DND-41 (cell line): ENCODE data around the gene EBNA1BP2.

Experiments used
- EZH2 ChIP-seq: IDR thresholded peaks from 3 replicates; pipeline ENCODE4 v1.6.1; 2012; ENCODE audit warnings: borderline replicate concordance, low read depth, mild to moderate bottlenecking, moderate library complexity, low read length, inconsistent platforms; ENCODE audit not compliant: severe bottlenecking
- TF ChIP-seq, protein P1 (sequence below): IDR thresholded peaks from 2 replicates; pipeline ENCODE4 v1.5.1; 2012; ENCODE audit warnings: borderline replicate concordance, low read length, moderate library complexity, mild to moderate bottlenecking; ENCODE audit not compliant: poor library complexity, severe bottlenecking; ENCODE audit errors: extremely low read depth

- TF ChIP-seq, protein P1, sequence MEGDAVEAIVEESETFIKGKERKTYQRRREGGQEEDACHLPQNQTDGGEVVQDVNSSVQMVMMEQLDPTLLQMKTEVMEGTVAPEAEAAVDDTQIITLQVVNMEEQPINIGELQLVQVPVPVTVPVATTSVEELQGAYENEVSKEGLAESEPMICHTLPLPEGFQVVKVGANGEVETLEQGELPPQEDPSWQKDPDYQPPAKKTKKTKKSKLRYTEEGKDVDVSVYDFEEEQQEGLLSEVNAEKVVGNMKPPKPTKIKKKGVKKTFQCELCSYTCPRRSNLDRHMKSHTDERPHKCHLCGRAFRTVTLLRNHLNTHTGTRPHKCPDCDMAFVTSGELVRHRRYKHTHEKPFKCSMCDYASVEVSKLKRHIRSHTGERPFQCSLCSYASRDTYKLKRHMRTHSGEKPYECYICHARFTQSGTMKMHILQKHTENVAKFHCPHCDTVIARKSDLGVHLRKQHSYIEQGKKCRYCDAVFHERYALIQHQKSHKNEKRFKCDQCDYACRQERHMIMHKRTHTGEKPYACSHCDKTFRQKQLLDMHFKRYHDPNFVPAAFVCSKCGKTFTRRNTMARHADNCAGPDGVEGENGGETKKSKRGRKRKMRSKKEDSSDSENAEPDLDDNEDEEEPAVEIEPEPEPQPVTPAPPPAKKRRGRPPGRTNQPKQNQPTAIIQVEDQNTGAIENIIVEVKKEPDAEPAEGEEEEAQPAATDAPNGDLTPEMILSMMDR: no peak
- TF ChIP-seq EZH2: no peak
These were observed 12.3 kb upstream of the EBNA1BP2 start for GRCh38 chr1:43184388-43184787.
